KMS-11 (cell line): ENCODE measurements around the gene ZNF385B.

Source experiments
- H2AFZ ChIP-seq: fragments of 200-600 bp; sonication (generic); 2 replicates; pipeline ENCODE4 v1.6.1; 2016; ENCODE audit warnings: antibody characterized with exemption, mixed run types, low read depth
- H3K27ac ChIP-seq: fragments of 200-600 bp; sonication (generic); 2 replicates; pipeline ENCODE4 v1.6.1; 2016; ENCODE audit warnings: mild to moderate bottlenecking, mixed run types
- H3K27me3 ChIP-seq: fragments of 200-600 bp; sonication (generic); 2 replicates; pipeline ENCODE4 v1.6.1; 2017; ENCODE audit warnings: mild to moderate bottlenecking, low read depth, mixed run types, moderate library complexity; ENCODE audit not compliant: insufficient read depth
- H3K36me3 ChIP-seq: fragments of 200-600 bp; sonication (generic); 2 replicates; pipeline ENCODE4 v1.6.1; 2017; ENCODE audit warnings: mild to moderate bottlenecking, mixed run types; ENCODE audit not compliant: insufficient read depth
- H3K4me1 ChIP-seq: fragments of 200-600 bp; sonication (generic); 2 replicates; pipeline ENCODE4 v1.6.1; 2016; ENCODE audit warnings: mild to moderate bottlenecking, low read depth, mixed run types; ENCODE audit not compliant: poor library complexity, severe bottlenecking
- H3K4me2 ChIP-seq: fragments of 200-600 bp; sonication (generic); 2 replicates; pipeline ENCODE4 v1.7.0; 2016; ENCODE audit warnings: mild to moderate bottlenecking, mixed run types
- H3K4me3 ChIP-seq: fragments of 200-600 bp; sonication (generic); IDR thresholded peaks from 2 replicates; pipeline ENCODE4 v1.6.1; 2017; ENCODE audit warnings: low read depth, low read length, mixed read lengths; ENCODE audit not compliant: insufficient read depth
- H3K79me2 ChIP-seq: fragments of 200-600 bp; sonication (generic); 2 replicates; pipeline ENCODE4 v1.6.1; 2016; ENCODE audit warnings: low read depth, mixed run types; ENCODE audit not compliant: insufficient read depth
- H3K9ac ChIP-seq: fragments of 200-600 bp; sonication (generic); 2 replicates; pipeline ENCODE4 v1.6.1; 2016; ENCODE audit warnings: mild to moderate bottlenecking, mixed run types
- H4K20me1 ChIP-seq: fragments of 200-600 bp; sonication (generic); 2 replicates; pipeline ENCODE4 v1.6.1; 2016; ENCODE audit warnings: mild to moderate bottlenecking, mixed run types; ENCODE audit not compliant: insufficient read depth
- CTCF ChIP-seq: fragments of 200-600 bp; sonication (generic); conservative IDR thresholded peaks from 2 replicates; pipeline ENCODE4 v1.6.1; 2017; ENCODE audit warnings: low read depth, mild to moderate bottlenecking, antibody characterized with exemption, low read length, moderate library complexity, mixed read lengths

Gene ZNF385B

GRCh38 chr2:179612108-179612507, 249.3 kb downstream of the ZNF385B start:
- Histone ChIP-seq H3K4me3 (no peak overlapping the region), H3K27ac (no peak overlapping the region), H3K4me1 (no peaks in the 10 kb centered on the region), H4K20me1 (no peaks in the 10 kb centered on the region), H3K36me3 (no peaks in the 10 kb centered on the region), H3K79me2 (no peaks in the 10 kb centered on the region), H2AFZ (no peak overlapping the region), H3K4me2 (no peak overlapping the region), H3K27me3 (no peaks in the 10 kb centered on the region), H3K9ac (no peak overlapping the region)
- no peak for TF ChIP-seq CTCF

GRCh38 chr2:179606141-179606540, 255.3 kb downstream of the ZNF385B start:
- Histone ChIP-seq H4K20me1 (no peaks in the 10 kb centered on the region), H3K79me2 (no peaks in the 10 kb centered on the region), H2AFZ (no peak overlapping the region), H3K4me1 (no peaks in the 10 kb centered on the region), H3K9ac (no peak overlapping the region), H3K36me3 (no peaks in the 10 kb centered on the region), H3K27me3 (no peaks in the 10 kb centered on the region), H3K4me3 (no peak overlapping the region), H3K27ac (no peak overlapping the region), H3K4me2 (no peak overlapping the region)
- no peak for TF ChIP-seq CTCF

GRCh38 chr2:179605341-179605740, 256.1 kb downstream of the ZNF385B start:
- Histone ChIP-seq H3K4me2 (no peak overlapping the region), H3K27me3 (no peaks in the 10 kb centered on the region), H3K27ac (no peak overlapping the region), H2AFZ (no peak overlapping the region), H3K79me2 (no peaks in the 10 kb centered on the region), H3K4me3 (no peak overlapping the region), H4K20me1 (no peaks in the 10 kb centered on the region), H3K4me1 (no peaks in the 10 kb centered on the region), H3K36me3 (no peaks in the 10 kb centered on the region), H3K9ac (no peak overlapping the region)
- TF ChIP-seq CTCF, result no peak

- no peak overlapping the region for H2AFZ ChIP-seq
- H3K4me3 ChIP-seq, result no peak overlapping the region
- no peaks in the 10 kb centered on the region for H3K36me3 ChIP-seq
- no peaks in the 10 kb centered on the region for H3K4me1 ChIP-seq
- H3K79me2 ChIP-seq, result no peaks in the 10 kb centered on the region
- TF ChIP-seq CTCF, result no peak
- H3K27ac ChIP-seq, result no peak overlapping the region
- H3K4me2 ChIP-seq, result no peak overlapping the region
- H3K27me3 ChIP-seq, result no peaks in the 10 kb centered on the region
- H3K9ac ChIP-seq, result no peak overlapping the region
- no peaks in the 10 kb centered on the region for H4K20me1 ChIP-seq
Observed at GRCh38 chr2:179604598-179604997, 256.8 kb downstream of the ZNF385B start.
